ENCODE results near the gene SNCG. TPM values are rescaled to one million over a fixed set of nuclear protein-coding genes. Genes with fewer than 3 reads are reported as not detected.

Gene SNCG
- total RNA-seq, 2 experiments from 2014 or later, result not detected

GRCh38 chr10:86962136-86962980 lies 4.0 kb downstream of the SNCG start:
- H3K27me3 Mint-ChIP-seq, result no peaks in the 10 kb centered on the region

GRCh38 chr10:86962981-86963310 lies 4.5 kb downstream of the SNCG start:
- no peaks in the 10 kb centered on the region for H3K36me3 Mint-ChIP-seq
- no peaks in the 10 kb centered on the region for H3K9me3 Mint-ChIP-seq
- H3K4me3 Mint-ChIP-seq, result no peak overlapping the region
- no peaks in the 10 kb centered on the region for H3K27me3 Mint-ChIP-seq
- H3K4me1 Mint-ChIP-seq, result peaks cover 23% of the 10 kb centered on the region
- no peak overlapping the region for H3K27ac Mint-ChIP-seq
- DNase-seq, result no peak

More at GRCh38 chr10:86962136-86962980, 4.0 kb downstream of the SNCG start:
- Mint-ChIP-seq H3K27ac (no peak overlapping the region), H3K9me3 (no peaks in the 10 kb centered on the region), H3K36me3 (no peaks in the 10 kb centered on the region), H3K4me3 (no peak overlapping the region), H3K4me1 (peaks cover 20% of the 10 kb centered on the region)
- no peak for DNase-seq

- H3K4me1 Mint-ChIP-seq, result peaks cover 23% of the 10 kb centered on the region
- no peaks in the 10 kb centered on the region for H3K9me3 Mint-ChIP-seq
- H3K36me3 Mint-ChIP-seq, result no peaks in the 10 kb centered on the region
- DNase-seq, result no peak
- H3K27me3 Mint-ChIP-seq, result no peaks in the 10 kb centered on the region
- H3K4me3 Mint-ChIP-seq, result no peak overlapping the region
- H3K27ac Mint-ChIP-seq, result no peak overlapping the region
Measured at GRCh38 chr10:86963341-86963919, 5.0 kb downstream of the SNCG start.

GRCh38 chr10:86964061-86964846 lies 5.9 kb downstream of the SNCG start:
- no peaks in the 10 kb centered on the region for H3K9me3 Mint-ChIP-seq
- no peak for DNase-seq
- peaks cover 24% of the 10 kb centered on the region for H3K4me1 Mint-ChIP-seq
- no peak overlapping the region for H3K4me3 Mint-ChIP-seq
- H3K36me3 Mint-ChIP-seq, result no peaks in the 10 kb centered on the region
- H3K27me3 Mint-ChIP-seq, result no peaks in the 10 kb centered on the region
- H3K27ac Mint-ChIP-seq, result no peak overlapping the region

GRCh38 chr10:86964847-86965190 lies 6.4 kb downstream of the SNCG start:
- H3K9me3 Mint-ChIP-seq, result no peaks in the 10 kb centered on the region
- peaks cover 26% of the 10 kb centered on the region for H3K4me1 Mint-ChIP-seq
- H3K27me3 Mint-ChIP-seq, result no peaks in the 10 kb centered on the region
- no peak overlapping the region for H3K4me3 Mint-ChIP-seq
- H3K36me3 Mint-ChIP-seq, result no peaks in the 10 kb centered on the region
- no peak for DNase-seq
- no peak overlapping the region for H3K27ac Mint-ChIP-seq

- Mint-ChIP-seq H3K9me3 (no peaks in the 10 kb centered on the region), H3K4me1 (peaks cover 32% of the 10 kb centered on the region), H3K36me3 (no peaks in the 10 kb centered on the region), H3K27me3 (peaks cover 4% of the 10 kb centered on the region), H3K27ac (peak overlapping the region; percentile 90), H3K4me3 (peak overlapping the region; percentile 70)
- DNase-seq, result peak; percentile 46
Measured at GRCh38 chr10:86965986-86966654, 7.7 kb downstream of the SNCG start.

GRCh38 chr10:86967481-86967941 lies 9.1 kb downstream of the SNCG start:
- no peaks in the 10 kb centered on the region for H3K9me3 Mint-ChIP-seq
- H3K4me1 Mint-ChIP-seq, result peaks cover 37% of the 10 kb centered on the region
- no peak overlapping the region for H3K27ac Mint-ChIP-seq
- DNase-seq, result no peak
- no peak overlapping the region for H3K4me3 Mint-ChIP-seq
- H3K36me3 Mint-ChIP-seq, result no peaks in the 10 kb centered on the region
- peaks cover 4% of the 10 kb centered on the region for H3K27me3 Mint-ChIP-seq

GRCh38 chr10:86968271-86968993 lies 10.0 kb downstream of the SNCG start, which contains the start of gene ADIRF:
ADIRF (plus strand) TSS chr10:86968482; CDS start chr10:86968545, 63 bp downstream.
- Mint-ChIP-seq H3K4me3 (peak within 1 kb of the TSS; percentile 42), H3K27ac (no peak within 1 kb of the TSS), H3K36me3 (no peaks in the 10 kb centered on the region), H3K27me3 (peaks cover 4% of the 10 kb centered on the region), H3K9me3 (no peaks in the 10 kb centered on the region), H3K4me1 (peaks cover 38% of the 10 kb centered on the region)
- no peak for DNase-seq

GRCh38 chr10:86968994-86969355 lies 10.6 kb downstream of the SNCG start:
- no peak overlapping the region for H3K27ac Mint-ChIP-seq
- H3K4me1 Mint-ChIP-seq, result peaks cover 38% of the 10 kb centered on the region
- no peak overlapping the region for H3K4me3 Mint-ChIP-seq
- no peak for DNase-seq
- H3K27me3 Mint-ChIP-seq, result peaks cover 4% of the 10 kb centered on the region
- H3K36me3 Mint-ChIP-seq, result no peaks in the 10 kb centered on the region
- no peaks in the 10 kb centered on the region for H3K9me3 Mint-ChIP-seq

- Mint-ChIP-seq H3K4me3 (no peak overlapping the region), H3K4me1 (peaks cover 38% of the 10 kb centered on the region), H3K9me3 (no peaks in the 10 kb centered on the region), H3K27ac (no peak overlapping the region), H3K27me3 (peaks cover 4% of the 10 kb centered on the region), H3K36me3 (no peaks in the 10 kb centered on the region)
- DNase-seq, result no peak
Measured at GRCh38 chr10:86969421-86970041, 11.1 kb downstream of the SNCG start.

GRCh38 chr10:86970162-86970981 lies 12.0 kb downstream of the SNCG start:
- H3K4me1 Mint-ChIP-seq, result peaks cover 36% of the 10 kb centered on the region
- peaks cover 4% of the 10 kb centered on the region for H3K27me3 Mint-ChIP-seq
- H3K36me3 Mint-ChIP-seq, result no peaks in the 10 kb centered on the region
- H3K9me3 Mint-ChIP-seq, result no peaks in the 10 kb centered on the region
- no peak for DNase-seq
- H3K4me3 Mint-ChIP-seq, result peak overlapping the region; percentile 77
- H3K27ac Mint-ChIP-seq, result peak overlapping the region; percentile 80

- H3K4me3 Mint-ChIP-seq, result peak overlapping the region; percentile 77
- H3K27ac Mint-ChIP-seq, result peak overlapping the region; percentile 80
- no peaks in the 10 kb centered on the region for H3K36me3 Mint-ChIP-seq
Measured at GRCh38 chr10:86970982-86971231, 12.5 kb downstream of the SNCG start.

GRCh38 chr10:86971232-86971991 lies 13.0 kb downstream of the SNCG start:
- H3K27me3 Mint-ChIP-seq, result peaks cover 4% of the 10 kb centered on the region
- H3K27ac Mint-ChIP-seq, result peak overlapping the region; percentile 87
- DNase-seq, result peak; percentile 87
- no peaks in the 10 kb centered on the region for H3K36me3 Mint-ChIP-seq
- peaks cover 26% of the 10 kb centered on the region for H3K4me1 Mint-ChIP-seq
- H3K9me3 Mint-ChIP-seq, result no peaks in the 10 kb centered on the region
- H3K4me3 Mint-ChIP-seq, result peak overlapping the region; percentile 77

More at GRCh38 chr10:86970982-86971231, 12.5 kb downstream of the SNCG start:
- H3K4me1 Mint-ChIP-seq, result peaks cover 31% of the 10 kb centered on the region
- no peaks in the 10 kb centered on the region for H3K9me3 Mint-ChIP-seq
- no peak for DNase-seq
- H3K27me3 Mint-ChIP-seq, result peaks cover 4% of the 10 kb centered on the region

All from activated naive CD8-positive, alpha-beta T cell treated with anti-CD3 and anti-CD28 coated beads for 36 hours (primary cell).